HepG2 (cell line): ENCODE measurements around the gene TXNL4A. TPM values are rescaled to one million over a fixed set of nuclear protein-coding genes. Genes with fewer than 3 reads are reported as not detected.

ENCODE experiments used
- ARHGAP35 ChIP-seq: sonication (generic); formaldehyde crosslinking; IDR thresholded peaks from 2 replicates; pipeline ENCODE4 v1.9.0; 2022; ENCODE audit warnings: mild to moderate bottlenecking, inconsistent platforms, moderate library complexity, missing genetic modification reagents, borderline replicate concordance
- ARNTL ChIP-seq: sonication (generic); formaldehyde crosslinking; IDR thresholded peaks from 2 replicates; pipeline ENCODE4 v1.4.0; 2020; ENCODE audit warnings: mild to moderate bottlenecking, missing genetic modification reagents
- GATAD2A ChIP-seq: IDR thresholded peaks from 2 replicates; pipeline ENCODE4 v1.6.1; 2016
- HDAC2 ChIP-seq: sonication (generic); formaldehyde crosslinking; IDR thresholded peaks from 2 replicates; pipeline ENCODE4 v1.4.0; 2020; ENCODE audit warnings: missing genetic modification reagents
- HOXA3 ChIP-seq: sonication (generic); formaldehyde crosslinking; IDR thresholded peaks from 2 replicates; pipeline ENCODE4 v1.5.0; 2020; ENCODE audit warnings: missing genetic modification reagents
- NAIF1 ChIP-seq: sonication (generic); formaldehyde crosslinking; IDR thresholded peaks from 2 replicates; pipeline ENCODE4 v1.5.0; 2020; ENCODE audit warnings: mild to moderate bottlenecking, missing genetic modification reagents, borderline replicate concordance
- NONO ChIP-seq, 2 experiments: fragments of 450-650 bp in 1 of 2; sonication (generic) in 1 of 2; formaldehyde crosslinking in 1 of 2; IDR thresholded peaks in 1 of 2; conservative IDR thresholded peaks in 1 of 2; 2 replicates each; pipeline versions ENCODE4 v1.6.1 to v1.8.0; 2017 to 2022; ENCODE audit warnings: mild to moderate bottlenecking in 1 of 2, missing genetic modification reagents in 1 of 2, moderate library complexity in 1 of 2
- PITX1 ChIP-seq: sonication (generic); formaldehyde crosslinking; IDR thresholded peaks from 2 replicates; pipeline ENCODE4 v1.5.1; 2020; ENCODE audit warnings: mild to moderate bottlenecking, missing genetic modification reagents
- POLR2G ChIP-seq: fragments of 200-400 bp; formaldehyde crosslinking; IDR thresholded peaks from 2 replicates; pipeline ENCODE4 v1.6.1; 2018; ENCODE audit warnings: mild to moderate bottlenecking, low read depth, low read length, moderate library complexity
- RARA ChIP-seq: IDR thresholded peaks from 2 replicates; pipeline ENCODE4 v1.6.1; 2016; ENCODE audit warnings: missing genetic modification reagents, missing compliant biosample characterization
- SUZ12 ChIP-seq: fragments of 150-350 bp; IDR thresholded peaks from 2 replicates; pipeline ENCODE4 v1.6.1; 2014; ENCODE audit warnings: low read depth, low read length
- ZBTB38 ChIP-seq: sonication (generic); formaldehyde crosslinking; IDR thresholded peaks from 2 replicates; pipeline ENCODE4 v1.5.1; 2020; ENCODE audit warnings: mild to moderate bottlenecking, missing genetic modification reagents
- ZFP1 ChIP-seq: IDR thresholded peaks from 2 replicates; pipeline ENCODE4 v1.6.1; 2016
- ZNF264 ChIP-seq: sonication (generic); formaldehyde crosslinking; IDR thresholded peaks from 2 replicates; pipeline ENCODE4 v1.4.0; 2020; ENCODE audit warnings: missing genetic modification reagents
- ZNF550 ChIP-seq: sonication (generic); formaldehyde crosslinking; IDR thresholded peaks from 2 replicates; pipeline ENCODE4 v1.4.0; 2020; ENCODE audit warnings: mild to moderate bottlenecking, missing genetic modification reagents, borderline replicate concordance
- ZNF788 ChIP-seq: sonication (generic); formaldehyde crosslinking; IDR thresholded peaks from 2 replicates; pipeline ENCODE4 v1.5.0; 2020; ENCODE audit warnings: mild to moderate bottlenecking, missing genetic modification reagents, borderline replicate concordance
- ZSCAN20 ChIP-seq: sonication (generic); formaldehyde crosslinking; IDR thresholded peaks from 2 replicates; pipeline ENCODE4 v1.4.0; 2020; ENCODE audit warnings: missing genetic modification reagents, mild to moderate bottlenecking, borderline replicate concordance
- polyA plus RNA-seq, 8 experiments: library from polyadenylated mRNA; depleted of rRNA in 3 of 8; stranded (reverse) in 7 of 8; unstranded in 1 of 8; fragments of >200 nt; fragmentation: Illumina TruSeq in 4 of 8; extraction: Trizol in 4 of 8; gene quantifications; 2 replicates each; pipeline versions ENCODE4 v1.2.1 to v1.2.3, GENCODE V29; 2011 to 2016; ENCODE audit warnings: low read depth in 4 of 8, missing spikeins in 1 of 8, mixed read lengths in 1 of 8; ENCODE audit not compliant: insufficient read depth in 1 of 8
- total RNA-seq, 5 experiments: library from RNA; depleted of rRNA; stranded (reverse); fragments of >200 nt; fragmentation: Illumina TruSeq; extraction: Trizol; gene quantifications; 2 replicates each; pipeline ENCODE4 v1.2.3, GENCODE V29; 2016; ENCODE audit warnings: low read depth in 1 of 5
- TF ChIP-seq, protein P1 (sequence below): sonication (generic); formaldehyde crosslinking; IDR thresholded peaks from 2 replicates; pipeline ENCODE4 v1.4.0; 2020; ENCODE audit warnings: mild to moderate bottlenecking, missing genetic modification reagents, borderline replicate concordance
- TF ChIP-seq, protein P2 (sequence below): sonication (generic); formaldehyde crosslinking; IDR thresholded peaks from 2 replicates; pipeline ENCODE4 v1.4.0; 2020; ENCODE audit warnings: missing genetic modification reagents
- TF ChIP-seq, protein P3 (sequence below): sonication (generic); formaldehyde crosslinking; conservative IDR thresholded peaks from 2 replicates; pipeline ENCODE4 v1.8.1; 2023; ENCODE audit warnings: missing genetic modification reagents
- TF ChIP-seq, protein P4 (sequence below): sonication (generic); formaldehyde crosslinking; IDR thresholded peaks from 2 replicates; pipeline ENCODE4 v1.4.0; 2020; ENCODE audit warnings: missing genetic modification reagents

The TXNL4A gene
- total and polyA plus RNA-seq, 2 of the 13 experiments (the other 11 are each of a cell fraction or from before 2014, with no cell fraction given), result 172 to 202 TPM

DNA sequence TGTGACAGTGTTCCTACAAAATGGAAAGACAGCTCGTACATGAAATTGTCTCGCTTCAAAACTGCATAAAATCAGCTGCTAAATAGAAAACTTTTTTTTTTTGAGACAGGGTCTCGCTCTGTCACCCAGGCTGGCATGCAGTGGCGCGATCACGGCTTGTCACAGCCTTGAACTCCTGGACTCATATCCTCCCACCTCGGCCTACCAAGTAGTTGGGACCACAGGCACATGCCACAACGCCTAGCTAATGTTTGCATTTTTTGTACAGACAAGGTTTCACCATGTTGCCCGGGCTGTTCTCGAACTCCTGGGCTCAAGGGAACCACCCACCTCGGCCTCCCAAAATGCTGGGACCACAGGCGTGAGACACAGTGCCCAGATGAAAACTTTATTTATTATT is 3.2 kb downstream of the TXNL4A start (continued):
- TF ChIP-seq, protein P1, sequence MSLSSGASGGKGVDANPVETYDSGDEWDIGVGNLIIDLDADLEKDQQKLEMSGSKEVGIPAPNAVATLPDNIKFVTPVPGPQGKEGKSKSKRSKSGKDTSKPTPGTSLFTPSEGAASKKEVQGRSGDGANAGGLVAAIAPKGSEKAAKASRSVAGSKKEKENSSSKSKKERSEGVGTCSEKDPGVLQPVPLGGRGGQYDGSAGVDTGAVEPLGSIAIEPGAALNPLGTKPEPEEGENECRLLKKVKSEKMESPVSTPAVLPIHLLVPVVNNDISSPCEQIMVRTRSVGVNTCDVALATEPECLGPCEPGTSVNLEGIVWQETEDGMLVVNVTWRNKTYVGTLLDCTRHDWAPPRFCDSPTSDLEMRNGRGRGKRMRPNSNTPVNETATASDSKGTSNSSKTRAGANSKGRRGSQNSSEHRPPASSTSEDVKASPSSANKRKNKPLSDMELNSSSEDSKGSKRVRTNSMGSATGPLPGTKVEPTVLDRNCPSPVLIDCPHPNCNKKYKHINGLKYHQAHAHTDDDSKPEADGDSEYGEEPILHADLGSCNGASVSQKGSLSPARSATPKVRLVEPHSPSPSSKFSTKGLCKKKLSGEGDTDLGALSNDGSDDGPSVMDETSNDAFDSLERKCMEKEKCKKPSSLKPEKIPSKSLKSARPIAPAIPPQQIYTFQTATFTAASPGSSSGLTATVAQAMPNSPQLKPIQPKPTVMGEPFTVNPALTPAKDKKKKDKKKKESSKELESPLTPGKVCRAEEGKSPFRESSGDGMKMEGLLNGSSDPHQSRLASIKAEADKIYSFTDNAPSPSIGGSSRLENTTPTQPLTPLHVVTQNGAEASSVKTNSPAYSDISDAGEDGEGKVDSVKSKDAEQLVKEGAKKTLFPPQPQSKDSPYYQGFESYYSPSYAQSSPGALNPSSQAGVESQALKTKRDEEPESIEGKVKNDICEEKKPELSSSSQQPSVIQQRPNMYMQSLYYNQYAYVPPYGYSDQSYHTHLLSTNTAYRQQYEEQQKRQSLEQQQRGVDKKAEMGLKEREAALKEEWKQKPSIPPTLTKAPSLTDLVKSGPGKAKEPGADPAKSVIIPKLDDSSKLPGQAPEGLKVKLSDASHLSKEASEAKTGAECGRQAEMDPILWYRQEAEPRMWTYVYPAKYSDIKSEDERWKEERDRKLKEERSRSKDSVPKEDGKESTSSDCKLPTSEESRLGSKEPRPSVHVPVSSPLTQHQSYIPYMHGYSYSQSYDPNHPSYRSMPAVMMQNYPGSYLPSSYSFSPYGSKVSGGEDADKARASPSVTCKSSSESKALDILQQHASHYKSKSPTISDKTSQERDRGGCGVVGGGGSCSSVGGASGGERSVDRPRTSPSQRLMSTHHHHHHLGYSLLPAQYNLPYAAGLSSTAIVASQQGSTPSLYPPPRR (CRISPR knock-in tag), result no peak
- TF ChIP-seq ZNF264 (CRISPR knock-in tag), result 0 out of 2 replicates have a peak, but pooled peaks have one; percentile 54
- TF ChIP-seq, protein P2, sequence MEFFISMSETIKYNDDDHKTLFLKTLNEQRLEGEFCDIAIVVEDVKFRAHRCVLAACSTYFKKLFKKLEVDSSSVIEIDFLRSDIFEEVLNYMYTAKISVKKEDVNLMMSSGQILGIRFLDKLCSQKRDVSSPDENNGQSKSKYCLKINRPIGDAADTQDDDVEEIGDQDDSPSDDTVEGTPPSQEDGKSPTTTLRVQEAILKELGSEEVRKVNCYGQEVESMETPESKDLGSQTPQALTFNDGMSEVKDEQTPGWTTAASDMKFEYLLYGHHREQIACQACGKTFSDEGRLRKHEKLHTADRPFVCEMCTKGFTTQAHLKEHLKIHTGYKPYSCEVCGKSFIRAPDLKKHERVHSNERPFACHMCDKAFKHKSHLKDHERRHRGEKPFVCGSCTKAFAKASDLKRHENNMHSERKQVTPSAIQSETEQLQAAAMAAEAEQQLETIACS, result no peak
- peak; percentile 58; the same call in 1 of the 2 replicates for TF ChIP-seq ZBTB38
- no peak for TF ChIP-seq ZNF550 (CRISPR knock-in tag)
- TF ChIP-seq, protein P3, sequence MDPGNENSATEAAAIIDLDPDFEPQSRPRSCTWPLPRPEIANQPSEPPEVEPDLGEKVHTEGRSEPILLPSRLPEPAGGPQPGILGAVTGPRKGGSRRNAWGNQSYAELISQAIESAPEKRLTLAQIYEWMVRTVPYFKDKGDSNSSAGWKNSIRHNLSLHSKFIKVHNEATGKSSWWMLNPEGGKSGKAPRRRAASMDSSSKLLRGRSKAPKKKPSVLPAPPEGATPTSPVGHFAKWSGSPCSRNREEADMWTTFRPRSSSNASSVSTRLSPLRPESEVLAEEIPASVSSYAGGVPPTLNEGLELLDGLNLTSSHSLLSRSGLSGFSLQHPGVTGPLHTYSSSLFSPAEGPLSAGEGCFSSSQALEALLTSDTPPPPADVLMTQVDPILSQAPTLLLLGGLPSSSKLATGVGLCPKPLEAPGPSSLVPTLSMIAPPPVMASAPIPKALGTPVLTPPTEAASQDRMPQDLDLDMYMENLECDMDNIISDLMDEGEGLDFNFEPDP (CRISPR knock-in tag), result no peak
- 0 out of 2 replicates have a peak, but pooled peaks have one; percentile 28 for TF ChIP-seq PITX1 (CRISPR knock-in tag)
- TF ChIP-seq HDAC2 (CRISPR knock-in tag), result peak; percentile 44; the same call in 1 of the 2 replicates
- TF ChIP-seq, protein P4, sequence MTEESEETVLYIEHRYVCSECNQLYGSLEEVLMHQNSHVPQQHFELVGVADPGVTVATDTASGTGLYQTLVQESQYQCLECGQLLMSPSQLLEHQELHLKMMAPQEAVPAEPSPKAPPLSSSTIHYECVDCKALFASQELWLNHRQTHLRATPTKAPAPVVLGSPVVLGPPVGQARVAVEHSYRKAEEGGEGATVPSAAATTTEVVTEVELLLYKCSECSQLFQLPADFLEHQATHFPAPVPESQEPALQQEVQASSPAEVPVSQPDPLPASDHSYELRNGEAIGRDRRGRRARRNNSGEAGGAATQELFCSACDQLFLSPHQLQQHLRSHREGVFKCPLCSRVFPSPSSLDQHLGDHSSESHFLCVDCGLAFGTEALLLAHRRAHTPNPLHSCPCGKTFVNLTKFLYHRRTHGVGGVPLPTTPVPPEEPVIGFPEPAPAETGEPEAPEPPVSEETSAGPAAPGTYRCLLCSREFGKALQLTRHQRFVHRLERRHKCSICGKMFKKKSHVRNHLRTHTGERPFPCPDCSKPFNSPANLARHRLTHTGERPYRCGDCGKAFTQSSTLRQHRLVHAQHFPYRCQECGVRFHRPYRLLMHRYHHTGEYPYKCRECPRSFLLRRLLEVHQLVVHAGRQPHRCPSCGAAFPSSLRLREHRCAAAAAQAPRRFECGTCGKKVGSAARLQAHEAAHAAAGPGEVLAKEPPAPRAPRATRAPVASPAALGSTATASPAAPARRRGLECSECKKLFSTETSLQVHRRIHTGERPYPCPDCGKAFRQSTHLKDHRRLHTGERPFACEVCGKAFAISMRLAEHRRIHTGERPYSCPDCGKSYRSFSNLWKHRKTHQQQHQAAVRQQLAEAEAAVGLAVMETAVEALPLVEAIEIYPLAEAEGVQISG (CRISPR knock-in tag), result peak; percentile 50; the same call in 1 of the 2 replicates
- no peak for TF ChIP-seq SUZ12
- no peak for TF ChIP-seq ZFP1
- peak; percentile 41 for TF ChIP-seq GATAD2A (CRISPR knock-in tag)
- TF ChIP-seq ZNF788 (CRISPR knock-in tag), result peak; percentile 61; the same call in 1 of the 2 replicates
- TF ChIP-seq ARNTL, result no peak
- TF ChIP-seq RARA (CRISPR knock-in tag), result peak; percentile 79
- TF ChIP-seq ZSCAN20 (CRISPR knock-in tag), result no peak
- no peak for TF ChIP-seq NONO (IDR thresholded peaks at IDR 0.05)
- peak; percentile 44; the same call in 1 of the 2 replicates for TF ChIP-seq NONO (CRISPR knock-in tag; conservative IDR thresholded peaks at IDR 0.05)
- no peak for TF ChIP-seq POLR2G
- TF ChIP-seq ARHGAP35, result no peak
- TF ChIP-seq HOXA3 (CRISPR knock-in tag), result peak; percentile 80
- TF ChIP-seq NAIF1 (CRISPR knock-in tag), result 0 out of 2 replicates have a peak, but pooled peaks have one; percentile 30
